Cardiac septum (tissue), 1 donor: ENCODE measurements around the gene THOC6. TPM values are rescaled to one million over a fixed set of nuclear protein-coding genes. Genes with fewer than 3 reads are reported as not detected.

Experiments used
- DNase-seq: peaks from one replicate; pipeline ENCODE4 v3.0.0-alpha.2; 2020; ENCODE audit warnings: low spot score
- intact Hi-C: fragments of 100-400 bp; cut with DNase I; formaldehyde crosslinking; loops from one replicate; pipeline ENCODE4 v1.14.0; 2022
- long read RNA-seq: library from polyadenylated mRNA; unstranded; transcript quantifications from one replicate; pipeline ENCODE4 v2.0.0, GENCODE V29; 2021
- total RNA-seq: library from RNA; stranded (reverse); fragmentation: NEBNext Ultra II Directional; extraction: Animal tissue kit (Norgen Biotek cat#: 25700); gene quantifications from one replicate; pipeline ENCODE4 v1.2.1, GENCODE V29; 2021
- donor health status: DM: no; HTN: no; CAD: no.

Gene THOC6
- 13.9 TPM for total RNA-seq
- long read RNA-seq, transcript THOC6-202 (13 exons, 1,419 nt): major isoform, 6 of 21 reads
- long read RNA-seq, partial matches to known transcripts: 2 of 21 reads
- long read RNA-seq, other reads (novel, unspliced or antisense): 12 of 21 reads

GRCh38 chr16:3023669-3024478 is at the start of gene THOC6, which contains the start of gene HCFC1R1:
Gene THOC6, plus strand, starts transcription at chr16:3024035. Its CDS starts 292 bp downstream, at chr16:3024327.
Gene HCFC1R1, minus strand, starts transcription at chr16:3023942. Its CDS starts 1 bp downstream, at chr16:3023941.
- intact Hi-C loops: no loop called here
- peak; percentile 99 for DNase-seq

GRCh38 chr16:2974319-2975056 is 49.3 kb upstream of the THOC6 start:
- DNase-seq: no peak
- intact Hi-C loops: no loop called here

GRCh38 chr16:2975161-2975795 is 48.6 kb upstream of the THOC6 start:
- no peak for DNase-seq

GRCh38 chr16:2976201-2976600 is 47.6 kb upstream of the THOC6 start:
- intact Hi-C loops: no loop called here

More at GRCh38 chr16:2975161-2975795, 48.6 kb upstream of the THOC6 start:
- intact Hi-C loops: no loop called here

GRCh38 chr16:2976673-2977072 is 47.2 kb upstream of the THOC6 start:
- no peak for DNase-seq
- intact Hi-C loops: no loop called here

More at GRCh38 chr16:2976201-2976600, 47.6 kb upstream of the THOC6 start:
- DNase-seq: no peak

GRCh38 chr16:2977440-2977839 is 46.4 kb upstream of the THOC6 start:
- no peak for DNase-seq
- intact Hi-C loops: no loop called here

GRCh38 chr16:2979669-2980226 is 44.1 kb upstream of the THOC6 start:
- intact Hi-C loops: no loop called here
- DNase-seq: no peak

GRCh38 chr16:2980227-2981176 is 43.3 kb upstream of the THOC6 start, which contains the start of gene PKMYT1:
Gene PKMYT1, minus strand, starts transcription at chr16:2980446. Its CDS starts 789 bp downstream, at chr16:2979657.
- intact Hi-C loops: no loop called here
- DNase-seq: peak; percentile 97

- intact Hi-C loops: no loop called here
- no peak for DNase-seq
Measured at GRCh38 chr16:2981177-2981898, 42.5 kb upstream of the THOC6 start.

GRCh38 chr16:2981899-2982250 is 42.0 kb upstream of the THOC6 start:
- DNase-seq: no peak
- intact Hi-C loops: no loop called here

GRCh38 chr16:2982402-2982801 is 41.4 kb upstream of the THOC6 start:
- intact Hi-C loops: no loop called here
- no peak for DNase-seq

GRCh38 chr16:2983706-2984136 is 40.1 kb upstream of the THOC6 start:
- intact Hi-C loops: no loop called here
- DNase-seq: peak; percentile 91

GRCh38 chr16:2985462-2985861 is 38.4 kb upstream of the THOC6 start:
- no peak for DNase-seq
- intact Hi-C loops: no loop called here

- intact Hi-C loops: no loop called here
- DNase-seq: peak; percentile 83
Measured at GRCh38 chr16:2985893-2986355, 37.9 kb upstream of the THOC6 start.

GRCh38 chr16:2986623-2987188 is 37.1 kb upstream of the THOC6 start:
- intact Hi-C loops: no loop called here

GRCh38 chr16:2987286-2987685 is 36.5 kb upstream of the THOC6 start:
- no peak for DNase-seq
- intact Hi-C loops: no loop called here

More at GRCh38 chr16:2986623-2987188, 37.1 kb upstream of the THOC6 start:
- no peak for DNase-seq

GRCh38 chr16:2987833-2988232 is 36.0 kb upstream of the THOC6 start:
- DNase-seq: no peak
- intact Hi-C loops: no loop called here
